Central memory CD8-positive, alpha-beta T cell (primary cell): ENCODE results near the gene RPL38.

Experiments used
- ATAC-seq: fragments of 150-1000 bp; cut with Tn5 transposase; replicated peaks from 2 replicates; pipeline ENCODE4 v1.10.0; 2022; ENCODE audit warnings: mild to moderate bottlenecking, moderate FRiP score, moderate number of reproducible peaks; ENCODE audit not compliant: poor library complexity, severe bottlenecking; ENCODE audit errors: extremely low read depth
- DNase-seq, 2 donors: peaks; one replicate each; pipeline ENCODE4 v3.0.0; 2021; ENCODE audit warnings: low spot score in 2 of 2
- H3K27ac Mint-ChIP-seq: one replicate; pipeline ENCODE4 v1.8.0; 2022; ENCODE audit warnings: low read depth, mild to moderate bottlenecking, moderate library complexity, mixed read lengths
- H3K27me3 Mint-ChIP-seq: one replicate; pipeline ENCODE4 v1.8.0; 2022; ENCODE audit warnings: mixed read lengths
- H3K36me3 Mint-ChIP-seq: one replicate; pipeline ENCODE4 v1.8.0; 2022; ENCODE audit warnings: mild to moderate bottlenecking, moderate library complexity, mixed read lengths; ENCODE audit not compliant: insufficient read depth
- H3K4me1 Mint-ChIP-seq: one replicate; pipeline ENCODE4 v1.8.0; 2022; ENCODE audit warnings: mixed read lengths
- H3K4me3 Mint-ChIP-seq: one replicate; pipeline ENCODE4 v1.8.0; 2022; ENCODE audit warnings: mild to moderate bottlenecking, moderate library complexity, mixed read lengths
- H3K9me3 Mint-ChIP-seq: one replicate; pipeline ENCODE4 v1.8.0; 2022; ENCODE audit warnings: mixed read lengths

The RPL38 gene

GRCh38 chr17:74203439-74204240 lies at the start of gene RPL38:
TSS of gene RPL38 (plus strand) at chr17:74203678. CDS start at chr17:74203956, 278 bp downstream.
- H3K27me3 Mint-ChIP-seq = peaks cover 43% of the 10 kb centered on the region
- H3K4me1 Mint-ChIP-seq = peaks cover 42% of the 10 kb centered on the region
- no peaks in the 10 kb centered on the region for H3K9me3 Mint-ChIP-seq
- peaks cover 39% of the 10 kb centered on the region for H3K36me3 Mint-ChIP-seq
- peak; percentile 89 to 95 for DNase-seq
- H3K27ac Mint-ChIP-seq = peak within 1 kb of the TSS; percentile 90
- peak within 1 kb of the TSS; percentile 97 for H3K4me3 Mint-ChIP-seq
- peak; percentile 90 for ATAC-seq

GRCh38 chr17:74153821-74154430 lies 49.6 kb upstream of the RPL38 start:
- Mint-ChIP-seq H3K27ac (no peak overlapping the region), H3K9me3 (no peaks in the 10 kb centered on the region), H3K27me3 (peaks cover 69% of the 10 kb centered on the region), H3K4me1 (no peaks in the 10 kb centered on the region), H3K4me3 (no peak overlapping the region), H3K36me3 (peaks cover 2% of the 10 kb centered on the region)
- ATAC-seq = no peak
- DNase-seq = no peak

GRCh38 chr17:74156878-74157277 lies 46.6 kb upstream of the RPL38 start:
- Mint-ChIP-seq H3K4me1 (no peaks in the 10 kb centered on the region), H3K4me3 (no peak overlapping the region), H3K27ac (no peak overlapping the region), H3K36me3 (no peaks in the 10 kb centered on the region), H3K9me3 (no peaks in the 10 kb centered on the region), H3K27me3 (peaks cover 62% of the 10 kb centered on the region)
- ATAC-seq (no peak), DNase-seq (no peak)

- H3K27me3 Mint-ChIP-seq = peaks cover 62% of the 10 kb centered on the region
- no peak overlapping the region for H3K27ac Mint-ChIP-seq
- H3K4me3 Mint-ChIP-seq = no peak overlapping the region
- no peaks in the 10 kb centered on the region for H3K9me3 Mint-ChIP-seq
- no peaks in the 10 kb centered on the region for H3K4me1 Mint-ChIP-seq
- no peak for ATAC-seq
- DNase-seq = no peak
- H3K36me3 Mint-ChIP-seq = no peaks in the 10 kb centered on the region
Observed at GRCh38 chr17:74157366-74157765, 46.1 kb upstream of the RPL38 start.

GRCh38 chr17:74158761-74159160 lies 44.7 kb upstream of the RPL38 start:
- DNase-seq (no peak), ATAC-seq (no peak)
- Mint-ChIP-seq H3K9me3 (no peaks in the 10 kb centered on the region), H3K27me3 (peaks cover 62% of the 10 kb centered on the region), H3K27ac (no peak overlapping the region), H3K4me3 (no peak overlapping the region), H3K36me3 (no peaks in the 10 kb centered on the region), H3K4me1 (no peaks in the 10 kb centered on the region)

GRCh38 chr17:74159226-74159840 lies 44.1 kb upstream of the RPL38 start:
- H3K9me3 Mint-ChIP-seq = no peaks in the 10 kb centered on the region
- ATAC-seq (no peak), DNase-seq (no peak)
- H3K27ac Mint-ChIP-seq = no peak overlapping the region
- H3K4me3 Mint-ChIP-seq = no peak overlapping the region
- no peaks in the 10 kb centered on the region for H3K36me3 Mint-ChIP-seq
- no peaks in the 10 kb centered on the region for H3K4me1 Mint-ChIP-seq
- peaks cover 57% of the 10 kb centered on the region for H3K27me3 Mint-ChIP-seq

GRCh38 chr17:74160656-74161502 lies 42.6 kb upstream of the RPL38 start:
- H3K27me3 Mint-ChIP-seq = peaks cover 41% of the 10 kb centered on the region
- no peak overlapping the region for H3K4me3 Mint-ChIP-seq
- no peaks in the 10 kb centered on the region for H3K4me1 Mint-ChIP-seq
- no peak for DNase-seq
- no peak for ATAC-seq
- H3K36me3 Mint-ChIP-seq = no peaks in the 10 kb centered on the region
- no peaks in the 10 kb centered on the region for H3K9me3 Mint-ChIP-seq
- H3K27ac Mint-ChIP-seq = no peak overlapping the region

GRCh38 chr17:74161503-74161875 lies 42.0 kb upstream of the RPL38 start:
- Mint-ChIP-seq H3K9me3 (no peaks in the 10 kb centered on the region), H3K4me1 (no peaks in the 10 kb centered on the region), H3K27me3 (peaks cover 43% of the 10 kb centered on the region), H3K4me3 (no peak overlapping the region), H3K36me3 (no peaks in the 10 kb centered on the region), H3K27ac (no peak overlapping the region)
- DNase-seq = no peak
- ATAC-seq = no peak

- no peaks in the 10 kb centered on the region for H3K36me3 Mint-ChIP-seq
- no peak overlapping the region for H3K27ac Mint-ChIP-seq
- no peak overlapping the region for H3K4me3 Mint-ChIP-seq
- no peaks in the 10 kb centered on the region for H3K9me3 Mint-ChIP-seq
- no peaks in the 10 kb centered on the region for H3K4me1 Mint-ChIP-seq
- H3K27me3 Mint-ChIP-seq = peaks cover 48% of the 10 kb centered on the region
- DNase-seq (no peak), ATAC-seq (no peak)
Observed at GRCh38 chr17:74163271-74163821, 40.1 kb upstream of the RPL38 start.

- H3K9me3 Mint-ChIP-seq = no peaks in the 10 kb centered on the region
- no peaks in the 10 kb centered on the region for H3K4me1 Mint-ChIP-seq
- no peak for ATAC-seq
- peaks cover 50% of the 10 kb centered on the region for H3K27me3 Mint-ChIP-seq
- no peaks in the 10 kb centered on the region for H3K36me3 Mint-ChIP-seq
- no peak overlapping the region for H3K4me3 Mint-ChIP-seq
- H3K27ac Mint-ChIP-seq = no peak overlapping the region
- DNase-seq = no peak
Observed at GRCh38 chr17:74163836-74164235, 39.6 kb upstream of the RPL38 start.

- no peak overlapping the region for H3K4me3 Mint-ChIP-seq
- H3K27me3 Mint-ChIP-seq = peaks cover 50% of the 10 kb centered on the region
- H3K27ac Mint-ChIP-seq = no peak overlapping the region
- no peak for DNase-seq
- no peaks in the 10 kb centered on the region for H3K4me1 Mint-ChIP-seq
- H3K36me3 Mint-ChIP-seq = no peaks in the 10 kb centered on the region
- no peaks in the 10 kb centered on the region for H3K9me3 Mint-ChIP-seq
- ATAC-seq = no peak
Observed at GRCh38 chr17:74164446-74165045, 38.9 kb upstream of the RPL38 start.
